ENCODE measurements around the gene RGS11. TPM values are rescaled to one million over a fixed set of nuclear protein-coding genes. Genes with fewer than 3 reads are reported as not detected.

RGS11 gene
- total and polyA plus RNA-seq, 2 of the 4 experiments (the other 2 are of a cell fraction), result under 0.01 to 0.48 TPM

GRCh38 chr16:291539-291938 lies 15.8 kb upstream of the RGS11 start:
- no peak overlapping the region for H2BK5ac ChIP-seq (ENCODE audit: low read depth, low read length, poor library complexity, severe bottlenecking)
- H3K4me1 ChIP-seq (ENCODE audit: control insufficient read depth, insufficient read depth, low read length), result no peaks in the 10 kb centered on the region
- ChIA-PET CTCF (no interaction called here), POLR2A (ENCODE audit: unreplicated experiment) (no interaction called here)
- H3K27ac ChIP-seq (ENCODE audit: insufficient read depth, low read length), result no peak overlapping the region
- no peak overlapping the region for H2BK20ac ChIP-seq (ENCODE audit: low read depth, low read length)
- no peak overlapping the region for H2AK9ac ChIP-seq (replicated peaks; ENCODE audit: low read depth, low read length, poor library complexity)
- H3K4me2 ChIP-seq (ENCODE audit: low read depth, low read length), result no peak overlapping the region
- WGBS, 2 experiments (ENCODE audit: extremely low coverage in 2 of 2, insufficient read length in 1 of 2), result 100% methylated on average over 6 of the region's 17 CpGs; no CpG with 5 or more reads in 1 of the 2 experiments
- H3K4ac ChIP-seq (ENCODE audit: low read depth, low read length), result no peak overlapping the region
- H4K91ac ChIP-seq (ENCODE audit: insufficient read depth, low read depth, low read length), result no peak overlapping the region
- H3K9ac ChIP-seq (ENCODE audit: low read depth, low read length), result no peak overlapping the region
- H4K20me1 ChIP-seq (ENCODE audit: insufficient read depth, low read length), result no peaks in the 10 kb centered on the region
- H3K14ac ChIP-seq (replicated peaks; ENCODE audit: low read depth, low read length), result no peak overlapping the region
- DNase-seq, result no peak
- no peaks in the 10 kb centered on the region for H3K79me1 ChIP-seq (ENCODE audit: low read depth in 1 of 2, low read length in 2 of 2)
- no peak for ATAC-seq (ENCODE audit: low read depth)
- no peak overlapping the region for H2AFZ ChIP-seq (replicated peaks; ENCODE audit: low read length, poor library complexity)
- H4K8ac ChIP-seq (ENCODE audit: low read depth in 2 of 2, low read length in 2 of 2), result no peak overlapping the region
- in situ Hi-C loops (cut with MboI; ENCODE audit: low sequenced_read_pairs), result no loop called here
- no peak overlapping the region for H3K23ac ChIP-seq (ENCODE audit: low read depth, low read length)
- H3K18ac ChIP-seq (ENCODE audit: low read depth, low read length), result no peak overlapping the region
- no peaks in the 10 kb centered on the region for H3K9me1 ChIP-seq (ENCODE audit: insufficient read depth, low read length)
- H3K56ac ChIP-seq (ENCODE audit: extremely low read depth, insufficient read depth, low read length), result no peak overlapping the region
- no peak overlapping the region for H3K4me3 ChIP-seq (ENCODE audit: insufficient read depth, low read depth, low read length)
- no TSS peak for BruUV-seq (replicated peaks)
- H2BK15ac ChIP-seq (ENCODE audit: low read depth, low read length), result no peak overlapping the region
- TF ChIP-seq NFE2L2 (IDR thresholded peaks at IDR 0.05; ENCODE audit: low read depth, low read length), result no peak
- TF ChIP-seq RAD21 (IDR thresholded peaks at IDR 0.05; ENCODE audit: low read length), result no peak
- TF ChIP-seq CTCF (conservative IDR thresholded peaks at IDR 0.05; ENCODE audit: low read depth, low read length), result no peak
- no peak for TF ChIP-seq SMC3 (IDR thresholded peaks at IDR 0.05; ENCODE audit: low read depth, low read length)
- no peak for TF ChIP-seq USF2 (IDR thresholded peaks at IDR 0.05; ENCODE audit: low read depth, low read length)
- TF ChIP-seq MXI1 (IDR thresholded peaks at IDR 0.05; ENCODE audit: borderline replicate concordance, low read depth, low read length), result no peak
- no peak for TF ChIP-seq CHD1 (IDR thresholded peaks at IDR 0.05; ENCODE audit: low read depth, low read length)
- no peak for TF ChIP-seq MAZ (IDR thresholded peaks at IDR 0.05; ENCODE audit: borderline replicate concordance, low read depth, low read length)
- no peak for TF ChIP-seq RFX5 (IDR thresholded peaks at IDR 0.05; ENCODE audit: low read depth, low read length)
- no peak for TF ChIP-seq MAFK (IDR thresholded peaks at IDR 0.05; ENCODE audit: low read depth, low read length)
- TF ChIP-seq CEBPB (IDR thresholded peaks at IDR 0.05; ENCODE audit: low read depth, low read length), result no peak
- no peak for TF ChIP-seq BHLHE40 (IDR thresholded peaks at IDR 0.05; ENCODE audit: low read depth, low read length)
- no peak for TF ChIP-seq POLR2A (IDR thresholded peaks at IDR 0.05; ENCODE audit: low read depth, low read length)
- no peak overlapping the region for H2AK5ac ChIP-seq (ENCODE audit: low read depth, low read length)
- dilution Hi-C loops (cut with HindIII; ENCODE audit: low sequenced_read_pairs, unreplicated experiment), result no loop called here
- no peak overlapping the region for H4K5ac ChIP-seq (ENCODE audit: low read depth, low read length)
- no peaks in the 10 kb centered on the region for H3K9me3 ChIP-seq (ENCODE audit: control insufficient read depth, insufficient read depth, low read length)
- peaks cover 46% of the 10 kb centered on the region for H3K36me3 ChIP-seq (ENCODE audit: control insufficient read depth, insufficient read depth, low read length)
- intact Hi-C loops (cut with micrococcal nuclease), result no loop called here
- no peaks in the 10 kb centered on the region for H3K27me3 ChIP-seq (ENCODE audit: control insufficient read depth, insufficient read depth, low read length)
- H2BK120ac ChIP-seq (ENCODE audit: low read depth, low read length), result no peak overlapping the region
